ENCODE results near the gene ESR1.
"Not testable (repeated sequence)": the region's sequence is repeated elsewhere in the genome, so short reads cannot be mapped to it uniquely, and the experiment has no call there.

The ESR1 gene

DNA sequence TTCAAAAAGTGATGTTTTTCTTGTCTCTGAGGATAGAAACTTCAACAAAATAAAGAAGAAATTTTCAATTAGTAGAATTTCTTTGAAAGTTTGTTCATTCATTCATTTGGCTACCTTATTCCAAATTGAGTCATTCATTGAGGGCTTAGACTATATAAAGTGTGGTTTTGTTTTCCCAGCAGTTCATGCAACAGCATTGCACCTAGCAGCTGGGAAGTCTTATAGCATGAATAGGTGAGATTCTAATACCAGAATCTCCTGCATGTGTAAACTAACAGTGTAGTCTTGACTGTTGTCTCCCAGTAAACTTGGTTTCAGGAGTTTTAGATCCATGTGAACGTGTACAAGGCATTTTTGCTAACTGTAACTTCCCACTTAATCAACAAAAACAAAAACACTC is 7.1 kb downstream of the ESR1 start:
- DNase-seq, result no peak

DNA sequence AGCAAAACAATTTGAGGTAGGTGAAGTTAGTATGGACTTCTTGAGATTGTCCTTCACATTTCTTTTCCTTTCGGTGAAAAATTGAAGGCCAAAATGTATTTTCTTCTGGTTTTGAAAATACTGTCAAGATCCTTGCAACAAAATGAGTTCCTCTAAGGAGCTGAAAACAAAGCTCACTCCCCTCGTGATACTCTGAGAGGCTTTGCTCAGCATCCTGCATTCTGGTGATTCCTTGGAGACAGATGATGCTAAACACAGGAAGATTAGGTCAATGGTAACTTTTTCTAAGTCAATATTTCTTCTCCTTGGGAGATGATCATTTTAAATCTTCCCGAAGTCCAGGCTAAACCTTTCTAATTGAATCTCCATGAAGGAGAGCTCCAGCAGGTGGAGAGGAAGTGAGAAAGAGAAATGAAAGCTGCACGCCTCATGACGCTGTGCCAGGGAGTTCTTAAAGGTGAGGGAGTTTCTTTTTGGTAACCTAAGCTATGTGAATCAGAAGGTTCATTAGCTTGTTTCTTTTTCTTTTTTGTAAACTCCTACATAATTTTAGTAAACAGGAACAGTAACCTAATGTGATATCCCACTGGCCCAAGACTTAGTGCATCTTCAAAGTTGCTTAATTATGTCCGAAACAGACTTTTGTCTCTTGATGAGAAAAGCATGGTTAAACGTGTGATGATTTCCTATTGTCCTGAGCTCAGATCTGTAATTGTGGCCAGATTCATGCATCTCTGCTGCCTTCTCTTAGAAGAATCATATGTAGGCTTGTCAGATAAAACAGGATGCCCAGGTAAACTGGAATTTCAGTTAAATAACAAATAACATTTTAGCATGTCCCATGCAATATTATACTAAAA is 15.0 kb downstream of the ESR1 start:
- no peak for DNase-seq

GRCh38 chr6:151826517-151827142 is 19.1 kb downstream of the ESR1 start:
- DNase-seq, result no peak

DNA sequence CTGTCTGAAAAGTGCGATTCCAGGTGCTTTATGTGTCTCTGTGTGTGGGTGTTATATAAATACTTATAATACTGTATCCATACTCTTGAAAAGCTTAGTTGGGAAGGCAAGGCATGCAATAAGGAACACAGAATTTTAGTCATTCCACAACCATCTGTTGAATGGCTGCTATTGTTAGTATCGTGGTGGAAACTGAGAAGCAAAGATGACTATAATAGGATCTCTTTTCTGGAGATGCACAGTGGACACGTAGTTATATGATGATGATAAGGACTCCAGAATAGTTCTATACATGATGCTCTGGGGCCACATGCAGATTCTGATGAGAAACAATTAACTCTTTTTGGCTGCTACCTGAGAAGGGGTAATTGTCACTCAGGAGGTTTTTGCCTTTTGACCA is 25.2 kb downstream of the ESR1 start:
- no peak for DNase-seq

GRCh38 chr6:151835396-151835795 is 27.9 kb downstream of the ESR1 start:
- no peak for DNase-seq

GRCh38 chr6:151837223-151837622 is 29.7 kb downstream of the ESR1 start:
- no peak for DNase-seq

- no peak for DNase-seq
Observed at GRCh38 chr6:151842816-151843215, 35.3 kb downstream of the ESR1 start.

- no peak for DNase-seq
Observed at GRCh38 chr6:151847064-151847463, 39.6 kb downstream of the ESR1 start.

GRCh38 chr6:151850479-151851003 is 43.1 kb downstream of the ESR1 start:
- DNase-seq, result no peak

DNA sequence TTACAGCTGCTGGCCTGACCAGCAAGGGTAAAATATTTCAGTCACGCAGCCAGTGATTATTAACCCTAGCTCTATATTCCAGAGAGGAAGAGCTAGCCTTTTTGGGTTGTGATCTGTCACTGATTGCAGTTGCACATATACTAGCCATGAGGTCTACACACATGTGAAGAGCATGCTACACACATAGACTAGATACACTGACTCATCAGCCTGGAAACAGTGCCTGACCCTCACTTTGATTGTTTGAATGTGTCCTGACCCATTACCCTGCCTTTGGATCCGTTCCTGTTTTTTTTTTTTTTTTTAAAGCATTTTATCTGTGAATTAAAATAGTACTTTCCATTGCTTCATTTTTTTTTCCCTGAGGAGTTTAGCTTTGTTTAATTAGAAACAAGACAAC is 50.8 kb downstream of the ESR1 start:
- no peak for DNase-seq

GRCh38 chr6:151862461-151862860 is 55.0 kb downstream of the ESR1 start:
- DNase-seq, result no peak

- not testable (repeated sequence) for DNase-seq
Observed at GRCh38 chr6:151867361-151867869, 59.9 kb downstream of the ESR1 start.

DNA sequence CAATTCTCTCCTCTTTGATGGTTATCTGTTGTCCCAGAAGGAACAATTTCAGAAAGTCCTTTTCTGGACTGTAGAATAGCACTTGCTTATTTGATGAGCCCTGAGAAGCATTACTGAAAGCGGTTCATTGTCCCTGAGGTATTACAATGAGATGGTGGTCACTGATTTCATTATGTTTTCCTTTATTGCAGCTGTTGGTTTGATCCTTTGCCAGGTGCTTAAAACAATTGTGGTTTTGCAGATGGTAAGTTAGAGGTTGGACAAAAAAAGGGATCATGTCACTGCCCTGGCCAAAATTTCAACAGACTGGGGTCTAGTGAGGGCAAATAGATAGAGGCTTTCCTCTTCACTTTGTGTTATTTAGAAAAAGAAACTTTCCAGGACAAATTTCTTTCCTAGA is 61.9 kb downstream of the ESR1 start:
- no peak for DNase-seq

DNA sequence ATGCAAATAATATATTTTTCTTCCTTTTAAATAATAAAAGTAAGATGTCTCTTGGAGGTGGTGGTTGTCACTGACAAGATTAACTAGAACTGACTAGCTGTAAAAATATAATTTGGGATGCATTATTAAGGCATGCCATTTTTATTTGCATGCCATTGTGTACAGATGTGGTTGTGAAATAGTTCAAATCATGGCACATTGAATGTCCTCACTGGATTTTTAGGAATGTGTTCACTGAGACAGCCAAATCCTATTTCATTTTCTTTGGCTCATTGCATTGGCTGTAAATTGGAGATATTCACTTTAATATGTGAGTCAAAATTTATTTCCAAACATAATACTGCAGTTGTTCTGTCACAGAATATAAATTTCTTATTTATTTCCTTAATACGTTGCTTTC is 62.3 kb downstream of the ESR1 start:
- no peak for DNase-seq

- DNase-seq, result no peak
Observed at GRCh38 chr6:151870375-151870774, 62.9 kb downstream of the ESR1 start.

- no peak for DNase-seq
Observed at GRCh38 chr6:151875524-151875923, 68.0 kb downstream of the ESR1 start.

DNA sequence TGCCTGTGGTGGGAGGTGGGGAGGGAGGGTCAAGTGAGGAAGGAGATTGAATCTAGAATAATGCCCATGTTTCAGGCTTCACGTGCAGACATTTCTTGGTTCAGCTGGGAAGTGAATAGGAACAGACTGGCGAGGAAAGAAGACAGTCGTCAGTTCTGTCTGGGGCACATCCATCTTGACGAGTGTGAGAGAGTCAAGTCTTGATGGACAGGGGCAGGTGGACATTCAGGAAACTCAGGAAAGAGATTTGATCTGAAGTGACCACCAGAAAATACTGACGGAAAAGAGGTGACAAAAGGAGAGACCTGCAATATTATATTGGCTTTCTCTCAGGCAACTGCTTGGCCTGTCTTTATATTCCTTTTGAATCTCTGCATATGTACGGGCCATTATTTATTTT is 68.6 kb downstream of the ESR1 start:
- no peak for DNase-seq

DNA sequence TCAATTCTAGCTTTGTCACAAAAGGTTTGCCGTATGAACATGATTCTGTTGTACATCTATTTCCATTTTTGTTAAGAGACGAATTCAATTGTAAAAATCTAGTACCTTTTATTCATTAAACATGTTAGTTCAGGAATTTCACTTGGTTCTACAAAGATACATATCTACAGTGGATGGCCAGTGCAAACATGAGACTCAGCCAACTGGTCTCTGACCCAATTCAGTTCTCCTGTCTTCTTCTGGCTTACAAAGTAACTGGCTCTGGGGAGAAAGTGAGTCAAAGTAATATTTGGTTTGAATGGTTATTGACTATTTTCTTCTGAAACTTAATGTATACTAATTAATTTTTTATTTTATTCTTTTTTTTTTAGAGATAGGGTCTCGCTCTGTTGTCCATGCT is 70.0 kb downstream of the ESR1 start:
- no peak for DNase-seq

GRCh38 chr6:151881231-151881630 is 73.7 kb downstream of the ESR1 start:
- DNase-seq, result no peak

GRCh38 chr6:151882206-151882605 is 74.7 kb downstream of the ESR1 start:
- DNase-seq, result no peak

- no peak for DNase-seq
Observed at GRCh38 chr6:151885234-151885633, 77.8 kb downstream of the ESR1 start.

GRCh38 chr6:151891524-151891923 is 84.0 kb downstream of the ESR1 start:
- DNase-seq, result no peak

DNA sequence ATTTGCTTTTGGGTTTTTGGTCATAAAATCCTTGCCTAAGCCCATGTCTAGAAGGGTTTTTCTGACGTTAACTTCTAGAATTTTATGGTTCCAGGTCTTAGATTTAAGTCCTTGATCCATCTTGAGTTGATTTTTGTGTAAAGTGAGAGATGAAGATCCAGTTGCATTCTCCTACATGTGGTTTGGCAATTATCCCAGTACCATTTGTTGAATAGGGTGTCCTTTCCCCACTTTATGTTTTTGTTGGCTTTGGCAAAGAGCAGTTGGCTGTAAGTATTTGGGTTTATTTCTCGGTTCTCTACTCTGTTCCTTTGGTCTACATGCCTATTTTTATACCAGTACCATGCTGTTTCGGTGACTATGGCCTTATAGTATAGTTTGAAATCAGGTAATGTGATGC is 86.9 kb downstream of the ESR1 start:
- not testable (repeated sequence) for DNase-seq

- not testable (repeated sequence) for DNase-seq
Observed at GRCh38 chr6:151899221-151899620, 91.7 kb downstream of the ESR1 start.

Data from NCI-H69 (cell line).